8988T (cell line): ENCODE data around the gene TTC34.
"Not testable (repeated sequence)": the region's sequence is repeated elsewhere in the genome, so short reads cannot be mapped to it uniquely, and the experiment has no call there.

ENCODE experiments used
- DNase-seq: peaks from one replicate; pipeline ENCODE4 v3.0.0; 2011

TTC34 gene

GRCh38 chr1:2754597-2754996 lies 46.9 kb downstream of the TTC34 start:
- not testable (repeated sequence) for DNase-seq

DNA sequence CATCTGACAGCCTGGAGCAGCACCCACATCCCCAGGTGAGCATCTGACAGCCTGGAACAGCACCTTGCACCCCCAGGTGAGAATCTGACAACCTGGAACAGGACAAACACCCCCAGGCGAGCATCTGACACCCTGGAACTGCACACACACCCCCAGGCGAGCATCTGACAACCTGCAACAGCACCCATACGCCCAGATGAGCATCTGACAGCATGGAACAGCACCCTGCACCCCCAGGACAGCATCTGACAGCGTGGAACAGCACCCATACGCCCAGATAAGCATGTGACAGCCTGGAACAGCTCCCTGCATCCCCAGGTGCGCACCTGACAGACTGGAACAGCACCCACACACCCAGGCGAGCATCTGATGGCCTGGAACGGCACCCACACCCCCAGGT lies 49.0 kb downstream of the TTC34 start:
- DNase-seq = not testable (repeated sequence)

DNA sequence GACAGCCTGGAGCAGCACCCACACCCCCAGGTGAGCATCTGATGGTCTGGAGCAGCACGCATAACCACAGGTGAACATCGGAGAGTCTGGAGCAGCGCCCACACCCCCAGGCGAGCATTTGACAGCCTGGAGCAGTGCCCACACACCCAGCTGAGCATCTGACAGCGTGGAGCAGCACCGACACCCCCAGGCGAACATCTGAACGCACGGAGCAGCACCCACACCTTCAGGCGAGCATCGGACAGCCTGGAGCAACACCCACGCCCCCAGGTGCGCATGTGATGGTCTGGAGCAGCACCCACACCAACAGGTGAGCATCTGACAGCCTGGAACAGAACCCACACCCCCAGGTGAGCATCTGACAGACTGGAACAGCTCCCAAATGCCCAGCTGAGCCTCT lies 49.6 kb downstream of the TTC34 start:
- not testable (repeated sequence) for DNase-seq

GRCh38 chr1:2750766-2751730 lies 50.4 kb downstream of the TTC34 start:
- not testable (repeated sequence) for DNase-seq

- DNase-seq = not testable (repeated sequence)
Measured at GRCh38 chr1:2750041-2750680, 51.3 kb downstream of the TTC34 start.

DNA sequence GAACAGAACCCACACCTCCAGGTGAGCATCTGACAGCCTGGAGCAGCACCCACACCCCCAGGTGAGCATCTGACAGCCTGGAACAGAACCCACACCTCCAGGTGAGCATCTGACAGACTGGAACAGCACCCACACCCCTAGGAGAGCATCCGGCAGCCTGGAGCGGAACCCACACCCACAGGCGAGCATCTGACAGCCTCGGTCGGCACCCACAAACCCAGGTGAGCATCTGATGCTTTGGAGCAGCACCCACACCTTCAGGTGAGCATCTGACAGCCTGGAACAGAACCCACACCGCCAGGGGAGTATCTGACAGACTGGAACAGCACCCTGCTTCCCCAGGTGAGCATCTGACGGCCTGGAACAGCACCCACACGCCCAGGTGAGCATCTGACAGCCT lies 52.9 kb downstream of the TTC34 start:
- not testable (repeated sequence) for DNase-seq

DNA sequence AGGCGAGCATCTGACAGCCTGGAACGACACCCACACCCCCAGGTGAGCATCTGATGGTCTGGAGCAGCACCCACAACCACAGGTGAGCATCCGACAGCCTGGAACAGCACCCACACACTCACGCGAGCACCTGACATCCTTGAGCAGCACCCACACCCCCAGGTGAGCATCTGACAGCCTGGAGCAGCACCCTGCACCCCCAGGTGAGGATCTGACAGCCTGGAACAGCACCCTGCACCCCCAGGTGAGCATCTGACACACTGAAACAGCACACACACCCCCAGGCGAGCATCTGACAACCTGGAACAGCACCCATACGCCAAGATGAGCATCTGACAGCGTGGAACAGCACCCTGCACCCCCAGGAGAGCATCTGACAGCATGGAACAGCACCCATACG lies 106.7 kb downstream of the TTC34 start:
- not testable (repeated sequence) for DNase-seq

DNA sequence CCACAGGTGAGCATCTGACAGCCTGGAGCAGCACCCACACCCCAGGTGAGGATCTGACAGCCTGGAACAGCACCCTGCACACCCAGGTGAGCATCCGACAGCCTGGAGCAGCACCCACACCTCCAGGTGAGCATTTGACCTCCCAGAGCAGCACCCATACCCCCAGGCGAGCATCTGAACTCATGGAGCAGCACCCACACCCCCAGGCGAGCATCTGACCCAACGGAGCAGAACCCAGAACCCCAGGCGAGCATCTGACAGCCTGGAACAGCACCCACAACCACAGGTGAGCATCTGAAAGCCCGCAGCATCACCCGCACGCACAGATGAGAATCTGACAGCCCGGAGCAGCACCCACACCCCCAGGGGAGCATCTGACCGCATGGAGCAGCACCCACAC lies 111.3 kb downstream of the TTC34 start:
- not testable (repeated sequence) for DNase-seq

GRCh38 chr1:2688336-2688665 lies 113.2 kb downstream of the TTC34 start:
- DNase-seq = not testable (repeated sequence)

DNA sequence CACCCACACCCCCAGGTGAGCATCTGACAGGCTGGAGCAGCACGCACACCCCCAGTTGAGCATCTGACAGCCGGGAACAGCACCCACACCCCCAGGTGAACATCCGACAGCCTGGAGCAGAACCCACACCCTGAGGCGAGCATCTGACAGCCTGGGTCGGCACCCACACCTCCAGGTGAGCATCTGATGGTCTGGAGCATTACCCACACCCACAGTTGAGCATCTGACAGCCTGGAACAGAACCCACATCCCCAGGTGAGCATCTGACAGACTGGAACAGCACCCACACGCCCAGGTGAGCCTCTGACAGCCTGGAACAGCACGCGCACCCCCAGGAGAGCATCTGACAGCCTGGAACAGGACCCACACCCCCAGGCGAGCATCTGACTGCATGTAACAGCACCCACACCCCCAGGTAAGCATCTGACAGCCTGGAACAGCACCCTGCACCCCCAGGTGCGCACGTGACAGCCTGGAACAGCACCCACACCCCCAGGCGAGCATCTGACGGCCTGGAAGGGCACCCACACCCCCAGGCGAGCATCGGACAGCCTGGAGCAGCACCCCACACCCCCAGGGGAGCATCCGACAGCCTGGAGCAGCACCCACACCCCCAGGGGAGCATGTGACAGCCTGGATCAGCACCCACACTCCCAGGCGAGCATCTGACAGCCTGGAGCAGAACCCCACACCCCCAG lies 113.7 kb downstream of the TTC34 start:
- not testable (repeated sequence) for DNase-seq

DNA sequence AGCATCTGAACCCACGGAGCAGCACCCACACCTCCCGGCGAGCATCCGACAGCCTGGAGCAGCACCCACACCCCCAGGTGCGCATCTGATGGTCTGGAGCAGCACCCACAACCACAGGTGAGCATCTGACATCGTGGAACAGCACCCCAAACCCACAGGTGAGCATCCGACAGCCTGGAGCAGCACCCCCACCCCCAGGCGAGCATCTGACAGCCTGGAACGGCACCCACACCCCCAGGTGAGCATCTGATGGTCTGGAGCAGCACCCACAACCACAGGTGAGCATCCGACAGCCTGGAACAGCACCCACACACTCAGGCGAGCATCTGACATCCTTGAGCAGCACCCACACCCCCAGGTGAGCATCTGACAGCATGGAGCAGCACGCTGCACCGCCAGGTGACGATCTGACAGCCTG lies 114.3 kb downstream of the TTC34 start:
- DNase-seq = not testable (repeated sequence)

DNA sequence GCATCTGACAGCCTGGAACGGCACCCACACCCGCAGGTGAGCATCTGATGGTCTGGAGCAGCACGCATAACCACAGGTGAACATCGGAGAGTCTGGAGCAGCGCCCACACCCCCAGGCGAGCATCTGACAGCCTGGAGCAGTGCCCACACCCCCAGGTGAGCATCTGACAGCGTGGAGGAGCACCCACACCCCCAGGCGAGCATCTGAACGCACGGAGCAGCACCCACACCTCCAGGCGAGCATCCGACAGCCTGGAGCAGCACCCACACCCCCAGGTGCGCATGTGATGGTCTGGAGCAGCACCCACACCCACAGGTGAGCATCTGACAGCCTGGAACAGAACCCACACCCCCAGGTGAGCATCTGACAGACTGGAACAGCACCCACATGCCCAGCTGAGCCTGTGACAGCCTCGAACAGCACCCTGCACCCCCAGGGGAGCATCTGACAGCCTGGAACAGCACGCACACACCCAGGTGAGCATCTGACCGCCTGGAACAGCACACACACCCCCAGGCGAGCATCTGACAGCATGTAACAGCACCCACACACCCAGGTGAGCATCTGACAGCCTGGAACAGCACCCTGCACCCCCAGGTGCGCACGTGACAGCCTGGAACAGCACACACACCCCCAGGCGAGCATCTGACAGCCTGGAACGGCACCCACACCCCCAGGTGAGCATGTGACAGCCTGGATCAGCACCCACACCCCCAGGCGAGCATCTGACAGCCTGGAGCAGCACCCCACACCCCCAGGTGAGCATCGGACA lies 115.2 kb downstream of the TTC34 start:
- not testable (repeated sequence) for DNase-seq

DNA sequence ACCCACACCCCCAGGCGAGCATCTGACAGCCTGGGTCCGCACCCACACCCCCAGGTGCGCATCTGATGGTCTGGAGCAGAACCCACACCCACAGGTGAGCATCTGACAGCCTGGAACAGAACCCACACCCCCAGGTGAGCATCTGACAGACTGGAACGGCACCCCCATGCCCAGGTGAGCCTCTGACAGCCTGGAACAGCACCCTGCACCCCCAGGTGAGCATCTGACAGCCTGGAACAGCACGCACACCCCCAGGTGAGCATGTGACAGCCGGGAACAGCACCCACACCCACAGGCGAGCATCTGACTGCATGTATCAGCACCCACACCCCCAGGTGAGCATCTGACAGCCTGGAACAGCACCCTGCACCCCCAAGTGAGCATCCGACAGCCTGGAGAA lies 115.8 kb downstream of the TTC34 start:
- not testable (repeated sequence) for DNase-seq

DNA sequence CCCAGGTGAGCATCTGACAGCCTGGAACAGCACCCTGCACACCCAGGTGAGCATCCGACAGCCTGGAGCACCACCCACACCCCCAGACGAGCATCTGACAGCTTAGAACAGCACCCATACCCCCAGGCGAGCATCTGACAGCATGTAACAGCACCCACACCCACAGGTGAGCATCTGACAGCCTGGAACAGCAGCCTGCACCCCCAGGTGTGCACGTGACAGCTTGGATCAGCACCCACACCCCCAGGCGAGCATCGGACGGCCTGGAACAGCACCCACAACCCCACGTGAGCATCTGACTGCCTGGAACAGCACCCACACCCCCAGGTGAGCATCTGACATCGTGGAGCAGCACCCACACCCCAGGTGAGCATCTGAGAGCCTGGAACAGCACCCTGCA lies 116.6 kb downstream of the TTC34 start:
- not testable (repeated sequence) for DNase-seq

GRCh38 chr1:2684000-2684399 lies 117.5 kb downstream of the TTC34 start:
- not testable (repeated sequence) for DNase-seq

DNA sequence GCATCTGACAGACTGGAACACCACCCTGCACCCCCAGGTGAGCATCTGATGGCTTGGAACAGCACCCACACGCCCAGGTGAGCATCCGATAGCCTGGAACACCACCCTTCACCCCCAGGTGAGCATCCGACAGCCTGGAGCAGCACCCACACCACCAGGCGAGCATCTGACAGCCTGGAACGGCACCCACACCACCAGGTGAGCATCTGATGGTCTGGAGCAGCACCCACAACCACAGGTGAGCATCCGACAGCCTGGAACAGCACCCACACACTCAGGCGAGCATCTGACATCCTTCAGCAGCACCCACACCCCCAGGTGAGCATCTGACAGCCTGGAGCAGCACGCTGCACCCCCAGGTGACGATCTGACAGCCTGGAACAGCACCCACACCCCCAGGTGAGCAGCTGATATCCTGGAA lies 118.2 kb downstream of the TTC34 start:
- DNase-seq = not testable (repeated sequence)

- DNase-seq = not testable (repeated sequence)
Measured at GRCh38 chr1:2682879-2683278, 118.6 kb downstream of the TTC34 start.

- not testable (repeated sequence) for DNase-seq
Measured at GRCh38 chr1:2676726-2677125, 124.8 kb downstream of the TTC34 start.

DNA sequence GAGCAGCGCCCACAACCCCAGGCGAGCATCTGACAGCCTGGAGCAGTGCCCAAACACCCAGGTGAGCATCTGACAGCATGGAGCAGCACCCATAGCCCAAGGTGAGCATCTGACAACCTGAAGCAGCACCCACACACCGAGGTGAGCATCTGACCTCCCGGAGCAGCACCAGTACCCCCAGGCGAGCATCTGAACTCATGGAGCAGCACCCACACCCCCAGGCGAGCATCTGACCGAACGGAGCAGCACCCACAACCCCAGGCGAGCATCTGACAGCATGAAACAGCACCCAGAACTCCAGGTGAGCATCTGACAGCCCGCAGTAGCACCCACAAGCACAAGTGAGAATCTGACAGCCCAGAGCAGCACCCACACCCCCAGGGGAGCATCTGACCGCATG lies 129.8 kb downstream of the TTC34 start:
- not testable (repeated sequence) for DNase-seq

GRCh38 chr1:2659806-2660205 lies 141.7 kb downstream of the TTC34 start:
- not testable (repeated sequence) for DNase-seq

DNA sequence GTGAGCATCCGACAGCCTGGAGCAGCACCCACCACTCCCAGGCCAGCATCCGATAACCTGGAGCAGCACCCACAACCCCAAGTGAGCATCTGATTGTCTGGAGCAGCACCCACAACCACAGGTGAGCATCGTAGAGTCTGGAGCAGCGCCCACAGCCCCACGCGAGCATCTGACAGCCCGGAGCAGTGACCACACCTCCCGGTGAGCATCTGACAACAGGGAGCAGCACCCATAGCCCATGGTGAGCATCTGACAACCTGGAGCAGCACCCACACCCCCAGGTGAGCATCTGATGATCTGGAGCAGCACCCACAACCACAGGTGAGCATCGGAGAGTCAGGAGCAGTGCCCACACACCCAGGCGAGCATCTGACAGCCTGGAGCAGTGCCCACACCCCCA lies 143.6 kb downstream of the TTC34 start:
- DNase-seq = not testable (repeated sequence)

- not testable (repeated sequence) for DNase-seq
Measured at GRCh38 chr1:2657124-2657523, 144.4 kb downstream of the TTC34 start.
